SK-N-SH (cell line): Measurements from ENCODE around the gene SLC30A10. TPM values are rescaled to one million over a fixed set of nuclear protein-coding genes. Genes with fewer than 3 reads are reported as not detected.

ENCODE experiments used
- CTCF ChIA-PET: fragments of 300-600, 350-600 bp; formaldehyde crosslinking; extraction: SDS; loops from one replicate; lab custom pipeline; 2021; lab: Yijun Ruan, JAX
- POLR2A ChIA-PET: fragments of 350-600 bp; sonication (Branson Sonifier 250); formaldehyde crosslinking; extraction: SDS; loops from one replicate; lab custom pipeline; 2020; ENCODE audit warnings: antibody characterized with exemption, inconsistent platforms; lab: Yijun Ruan, JAX
- DNase-seq: peaks from one replicate; pipeline ENCODE4 v3.0.0; 2012
- H2AFZ ChIP-seq: fragments of 200-600 bp; sonication (generic); 2 replicates; pipeline ENCODE4 v1.8.1; 2016; ENCODE audit warnings: antibody characterized with exemption, mild to moderate bottlenecking, low read depth
- H3F3A ChIP-seq: fragments of 200-600 bp; sonication (generic); replicated peaks from 2 replicates; pipeline ENCODE3; 2016; ENCODE audit warnings: antibody characterized with exemption, mild to moderate bottlenecking; ENCODE audit not compliant: insufficient read depth
- H3K27ac ChIP-seq, 2 experiments: fragments of 200-500 bp in 1 of 2; fragments of 200-600 bp in 1 of 2; sonication (Bioruptor generic) in 1 of 2; sonication (generic), shearing (Covaris generic) in 1 of 2; 2 replicates each; pipeline versions ENCODE4 v1.5.1 to v1.6.1; 2014 to 2016; ENCODE audit warnings: low read depth in 2 of 2, inconsistent platforms in 1 of 2, low read length in 1 of 2, mild to moderate bottlenecking in 1 of 2, mixed read lengths in 1 of 2
- H3K27me3 ChIP-seq: fragments of 200-600 bp; sonication (generic), shearing (Covaris generic); 2 replicates; pipeline ENCODE4 v1.6.1; 2016; ENCODE audit warnings: mixed run types; ENCODE audit not compliant: insufficient read depth
- H3K36me3 ChIP-seq, 2 experiments: fragments of 200-500 bp in 1 of 2; fragments of 200-600 bp in 1 of 2; sonication (Bioruptor generic) in 1 of 2; sonication (generic) in 1 of 2; replicated peaks in 1 of 2; 2 replicates each; pipeline versions ENCODE3 to v1.5.1; 2014 to 2016; ENCODE audit warnings: low read length in 1 of 2, mild to moderate bottlenecking in 1 of 2; ENCODE audit not compliant: insufficient read depth in 2 of 2, control insufficient read depth in 1 of 2
- H3K4me1 ChIP-seq, 2 experiments: fragments of 200-500 bp in 1 of 2; fragments of 200-600 bp in 1 of 2; sonication (Bioruptor generic) in 1 of 2; sonication (generic), shearing (Covaris generic) in 1 of 2; 2 replicates each; pipeline versions ENCODE4 v1.5.1 to v1.6.1; 2014 to 2016; ENCODE audit warnings: low read depth in 1 of 2, low read length in 1 of 2, mixed run types in 1 of 2; ENCODE audit not compliant: insufficient read depth in 2 of 2, control insufficient read depth in 1 of 2
- H3K4me2 ChIP-seq: fragments of 200-600 bp; sonication (generic), shearing (Covaris generic); 2 replicates; pipeline ENCODE4 v1.6.1; 2017; ENCODE audit warnings: mixed run types
- H3K4me3 ChIP-seq, 2 experiments: fragments of 200-500 bp in 1 of 2; fragments of 200-600 bp in 1 of 2; sonication (Bioruptor generic) in 1 of 2; sonication (generic), shearing (Covaris generic) in 1 of 2; 2 replicates each; pipeline versions ENCODE4 v1.5.1 to v1.8.1; 2014 to 2016; ENCODE audit warnings: low read depth in 2 of 2, inconsistent platforms in 1 of 2, low read length in 1 of 2, mild to moderate bottlenecking in 1 of 2, mixed read lengths in 1 of 2, moderate library complexity in 1 of 2
- H3K79me2 ChIP-seq: fragments of 200-600 bp; sonication (generic); 2 replicates; pipeline ENCODE4 v1.8.1; 2017; ENCODE audit warnings: mild to moderate bottlenecking; ENCODE audit not compliant: insufficient read depth
- H3K9ac ChIP-seq: fragments of 200-600 bp; sonication (generic); 2 replicates; pipeline ENCODE4 v1.6.1; 2017; ENCODE audit warnings: mixed run types
- H3K9me2 ChIP-seq: fragments of 200-600 bp; sonication (generic); 2 replicates; pipeline ENCODE4 v1.6.1; 2017; ENCODE audit warnings: mixed run types
- H3K9me3 ChIP-seq: fragments of 200-600 bp; sonication (generic); 2 replicates; pipeline ENCODE4 v1.6.1; 2017; ENCODE audit warnings: mixed run types, mild to moderate bottlenecking, moderate library complexity
- H4K20me1 ChIP-seq: fragments of 200-600 bp; sonication (generic); 2 replicates; pipeline ENCODE4 v1.6.1; 2017; ENCODE audit warnings: mild to moderate bottlenecking, mixed run types; ENCODE audit not compliant: insufficient read depth
- CHD2 ChIP-seq: fragments of 150-350 bp; IDR thresholded peaks from 2 replicates; pipeline ENCODE4 v1.6.1; 2018; ENCODE audit warnings: low read length; ENCODE audit not compliant: partially characterized antibody
- CTCF ChIP-seq: fragments of 200-600 bp; sonication (generic); IDR thresholded peaks from 2 replicates; pipeline ENCODE4 v1.6.1; 2017; ENCODE audit warnings: antibody characterized with exemption, mild to moderate bottlenecking, moderate library complexity
- ELF1 ChIP-seq: IDR thresholded peaks from 2 replicates; pipeline ENCODE4 v1.4.0; 2012
- EZH2phosphoT487 ChIP-seq: fragments of 200-600 bp; sonication (generic); IDR thresholded peaks from 2 replicates; pipeline ENCODE4 v1.6.1; 2017; ENCODE audit warnings: low read depth, mixed run types, mild to moderate bottlenecking, antibody characterized with exemption, moderate library complexity, borderline replicate concordance
- FOSL2 ChIP-seq: IDR thresholded peaks from 2 replicates; pipeline ENCODE4 v1.4.0; 2012; ENCODE audit warnings: low read depth, mild to moderate bottlenecking, moderate library complexity, borderline replicate concordance
- FOXM1 ChIP-seq: IDR thresholded peaks from 2 replicates; pipeline ENCODE4 v1.4.0; 2012; ENCODE audit warnings: low read depth, mild to moderate bottlenecking
- GATA2 ChIP-seq: sonication (generic); formaldehyde crosslinking; IDR thresholded peaks from 2 replicates; pipeline ENCODE4 v1.5.0; 2020; ENCODE audit warnings: mild to moderate bottlenecking, missing genetic modification reagents
- JUND ChIP-seq: IDR thresholded peaks from 2 replicates; pipeline ENCODE4 v1.4.0; 2012
- MEF2A ChIP-seq: IDR thresholded peaks from 2 replicates; pipeline ENCODE4 v1.4.0; 2012; ENCODE audit warnings: low read depth, borderline replicate concordance
- MXI1 ChIP-seq: IDR thresholded peaks from 2 replicates; pipeline ENCODE4 v1.6.1; 2012; ENCODE audit warnings: mild to moderate bottlenecking, low read depth, low read length, improper control_type of control experiment
- RAD21 ChIP-seq: IDR thresholded peaks from 2 replicates; pipeline ENCODE4 v1.6.1; 2012; ENCODE audit warnings: mild to moderate bottlenecking, low read length
- SMC3 ChIP-seq: IDR thresholded peaks from 2 replicates; pipeline ENCODE4 v1.6.1; 2012; ENCODE audit warnings: low read depth, low read length, improper control_type of control experiment
- TAF1 ChIP-seq: IDR thresholded peaks from 2 replicates; pipeline ENCODE4 v1.6.1; 2012; ENCODE audit warnings: low read depth, mild to moderate bottlenecking, low read length, moderate library complexity, borderline replicate concordance
- TEAD4 ChIP-seq: IDR thresholded peaks from 2 replicates; pipeline ENCODE4 v1.4.0; 2012; ENCODE audit warnings: mild to moderate bottlenecking, borderline replicate concordance; ENCODE audit not compliant: insufficient read depth
- USF1 ChIP-seq: IDR thresholded peaks from 2 replicates; pipeline ENCODE4 v1.4.0; 2012; ENCODE audit warnings: low read depth, borderline replicate concordance
- USF2 ChIP-seq: fragments of 150-350 bp; IDR thresholded peaks from 2 replicates; pipeline ENCODE4 v1.6.1; 2017; ENCODE audit warnings: antibody characterized with exemption, low read length, low read depth, borderline replicate concordance
- YY1 ChIP-seq: IDR thresholded peaks from 2 replicates; pipeline ENCODE4 v1.4.0; 2012; ENCODE audit warnings: low read depth, mild to moderate bottlenecking
- WGBS: methylation state at CpG from one replicate; pipeline ENCODE4 v1.1.6; 2017; ENCODE audit warnings: low lambda C conversion rate; 5-methylcytosine and 5-hydroxymethylcytosine counted together
- polyA plus RNA-seq, 3 experiments: library from polyadenylated mRNA; depleted of rRNA; stranded (reverse); fragments of >200 nt; gene quantifications; 2 replicates each; pipeline ENCODE4 v1.2.3, GENCODE V29; 2012

SLC30A10 gene
- polyA plus RNA-seq, 1 of the 3 experiments (the other 2 are of a cell fraction), result 0.02 TPM

DNA sequence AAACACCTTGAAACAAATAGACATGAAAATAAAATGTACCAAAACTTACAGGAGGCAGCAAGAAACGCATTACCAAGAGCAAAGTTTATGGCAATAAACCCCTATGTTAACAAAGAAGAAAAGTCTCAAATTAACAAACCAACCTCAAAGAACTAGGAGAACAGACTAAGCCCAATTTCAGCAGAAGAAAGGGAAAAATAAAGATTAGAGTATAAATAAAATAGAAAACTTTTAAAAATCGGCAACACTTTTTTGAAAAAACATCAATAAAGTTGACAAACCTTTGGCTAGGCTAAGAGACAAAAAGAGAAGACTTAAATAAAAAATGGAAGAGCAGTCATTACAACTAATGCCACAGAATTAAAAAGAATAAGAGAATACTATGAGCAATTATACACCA, 42.7 kb downstream of the SLC30A10 start:
- H3K4me1 ChIP-seq, result peaks cover 0 to 3% of the 10 kb centered on the region in 2 experiments; a peak in 1 of 4 replicates
- no peak overlapping the region for H3K4me3 ChIP-seq
- no peaks in the 10 kb centered on the region for H3K9me2 ChIP-seq
- TF ChIP-seq ELF1, result no peak
- DNase-seq, result no peak
- ChIA-PET CTCF (no interaction called here), POLR2A (no interaction called here)
- no peaks in the 10 kb centered on the region for H4K20me1 ChIP-seq
- no peaks in the 10 kb centered on the region for H3F3A ChIP-seq
- no peak overlapping the region for H3K9ac ChIP-seq
- H2AFZ ChIP-seq, result no peak overlapping the region
- no peaks in the 10 kb centered on the region for H3K9me3 ChIP-seq
- H3K27me3 ChIP-seq, result no peaks in the 10 kb centered on the region
- H3K79me2 ChIP-seq, result no peaks in the 10 kb centered on the region
- H3K36me3 ChIP-seq, result no peaks in the 10 kb centered on the region
- no peak overlapping the region for H3K4me2 ChIP-seq
- no peak overlapping the region for H3K27ac ChIP-seq
- 39% methylated on average over 2 of the region's 2 CpGs for WGBS

GRCh38 chr1:219883400-219884332, 44.7 kb downstream of the SLC30A10 start:
- H4K20me1 ChIP-seq, result no peaks in the 10 kb centered on the region
- H3K36me3 ChIP-seq, result no peaks in the 10 kb centered on the region
- CTCF ChIA-PET, result no interaction called here
- POLR2A ChIA-PET, result no interaction called here
- no peak overlapping the region for H3K27ac ChIP-seq
- H3K79me2 ChIP-seq, result no peaks in the 10 kb centered on the region
- H3F3A ChIP-seq, result no peaks in the 10 kb centered on the region
- no peaks in the 10 kb centered on the region for H3K9me2 ChIP-seq
- H3K4me3 ChIP-seq, result no peak overlapping the region
- no peaks in the 10 kb centered on the region for H3K27me3 ChIP-seq
- peaks cover 0 to 3% of the 10 kb centered on the region in 2 experiments; a peak in 2 of 4 replicates for H3K4me1 ChIP-seq
- H2AFZ ChIP-seq, result no peak overlapping the region
- peak; percentile 6 for DNase-seq
- WGBS, result 37% methylated on average over 5 of the region's 5 CpGs
- no peak for TF ChIP-seq MXI1
- TF ChIP-seq SMC3, result no peak
- TF ChIP-seq JUND, result no peak
- TF ChIP-seq FOSL2, result no peak
- TF ChIP-seq CTCF, result no peak
- TF ChIP-seq RAD21, result no peak
- TF ChIP-seq TAF1, result no peak
- TF ChIP-seq CHD2, result no peak
- TF ChIP-seq GATA2 (CRISPR knock-in tag), result no peak
- TF ChIP-seq TEAD4, result no peak
- TF ChIP-seq USF1, result no peak
- TF ChIP-seq FOXM1, result no peak
- TF ChIP-seq YY1, result no peak
- TF ChIP-seq MEF2A, result no peak
- no peak for TF ChIP-seq USF2
- TF ChIP-seq EZH2phosphoT487, result no peak
- no peak overlapping the region for H3K4me2 ChIP-seq
- H3K9ac ChIP-seq, result no peak overlapping the region
- H3K9me3 ChIP-seq, result no peaks in the 10 kb centered on the region
